Osteoblast (primary cell): ENCODE data around the gene TPPP. TPM values are rescaled to one million over a fixed set of nuclear protein-coding genes. Genes with fewer than 3 reads are reported as not detected.
A peak's percentile ranks its signal among the peaks of the same experiment; 100 is the strongest.

Experiments used
- DNase-seq: peaks from one replicate; pipeline ENCODE4 v3.0.0; 2011; ENCODE audit warnings: low spot score, mixed read lengths; ENCODE audit not compliant: insufficient read length; ENCODE audit errors: missing footprints
- H2AFZ ChIP-seq: 2 replicates; pipeline ENCODE4 v1.6.0; 2011; ENCODE audit warnings: mild to moderate bottlenecking, low read length
- H3K27ac ChIP-seq: 2 replicates; pipeline ENCODE4 v1.5.1; 2011; ENCODE audit warnings: mild to moderate bottlenecking, low read depth, low read length, moderate library complexity
- H3K27me3 ChIP-seq: 2 replicates; pipeline ENCODE4 v1.6.0; 2012; ENCODE audit warnings: mild to moderate bottlenecking, control low read depth, inconsistent platforms, low read length, moderate library complexity; ENCODE audit not compliant: insufficient read depth
- H3K36me3 ChIP-seq: 2 replicates; pipeline ENCODE4 v1.5.1; 2011; ENCODE audit warnings: mild to moderate bottlenecking, low read length, control low read depth, moderate library complexity; ENCODE audit not compliant: insufficient read depth
- H3K4me1 ChIP-seq: 2 replicates; pipeline ENCODE4 v1.5.1; 2011; ENCODE audit warnings: mild to moderate bottlenecking, low read length, control low read depth, moderate library complexity; ENCODE audit not compliant: insufficient read depth
- H3K4me2 ChIP-seq: 2 replicates; pipeline ENCODE4 v1.6.0; 2011; ENCODE audit warnings: mild to moderate bottlenecking, low read length; ENCODE audit not compliant: insufficient read depth
- H3K4me3 ChIP-seq: fragments of 200-600 bp; sonication (generic); 3 replicates; pipeline ENCODE4 v1.5.1; 2012; ENCODE audit warnings: mild to moderate bottlenecking, low read length, inconsistent platforms; ENCODE audit not compliant: insufficient read depth
- H3K79me2 ChIP-seq: 2 replicates; pipeline ENCODE4 v1.6.0; 2012; ENCODE audit warnings: mild to moderate bottlenecking, low read length, control low read depth, inconsistent platforms; ENCODE audit not compliant: insufficient read depth
- H3K9me3 ChIP-seq: 2 replicates; pipeline ENCODE4 v1.5.1; 2011; ENCODE audit warnings: low read depth, low read length, control low read depth
- H4K20me1 ChIP-seq: 2 replicates; pipeline ENCODE4 v1.6.0; 2012; ENCODE audit warnings: mild to moderate bottlenecking, low read length, control low read depth; ENCODE audit not compliant: insufficient read depth
- CTCF ChIP-seq: IDR thresholded peaks from 2 replicates; pipeline ENCODE4 v1.5.1; 2011; ENCODE audit warnings: mild to moderate bottlenecking, low read depth, low read length, moderate library complexity; ENCODE audit errors: extremely low read depth
- total RNA-seq: library from RNA; depleted of rRNA; stranded (reverse); fragments of >200 nt; gene quantifications from 2 replicates; pipeline ENCODE4 v1.2.3, GENCODE V29; 2012

The TPPP gene
- total RNA-seq, 1 donor = not detected

GRCh38 chr5:675111-675870 is 17.9 kb downstream of the TPPP start:
- Histone ChIP-seq H3K9me3 (no peaks in the 10 kb centered on the region), H4K20me1 (no peaks in the 10 kb centered on the region), H3K27me3 (peaks cover 37% of the 10 kb centered on the region), H3K27ac (no peak overlapping the region), H3K4me2 (no peak overlapping the region), H3K79me2 (no peaks in the 10 kb centered on the region), H3K4me1 (peaks cover 11% of the 10 kb centered on the region), H3K36me3 (no peaks in the 10 kb centered on the region), H3K4me3 (no peak overlapping the region), H2AFZ (no peak overlapping the region)
- TF ChIP-seq CTCF = no peak
- peak; percentile 46 for DNase-seq

GRCh38 chr5:674630-675011 is 18.5 kb downstream of the TPPP start:
- DNase-seq = peak; percentile 90
- Histone ChIP-seq H3K27me3 (peaks cover 37% of the 10 kb centered on the region), H4K20me1 (no peaks in the 10 kb centered on the region), H3K4me1 (peaks cover 11% of the 10 kb centered on the region), H3K79me2 (no peaks in the 10 kb centered on the region), H3K9me3 (no peaks in the 10 kb centered on the region), H3K4me2 (no peak overlapping the region), H2AFZ (no peak overlapping the region), H3K4me3 (no peak overlapping the region), H3K36me3 (no peaks in the 10 kb centered on the region), H3K27ac (no peak overlapping the region)
- TF ChIP-seq CTCF = no peak

- Histone ChIP-seq H3K4me1 (peaks cover 11% of the 10 kb centered on the region), H3K4me3 (no peak overlapping the region), H3K27me3 (peaks cover 37% of the 10 kb centered on the region), H3K36me3 (no peaks in the 10 kb centered on the region), H2AFZ (no peak overlapping the region), H3K9me3 (no peaks in the 10 kb centered on the region), H3K4me2 (no peak overlapping the region), H4K20me1 (no peaks in the 10 kb centered on the region), H3K79me2 (no peaks in the 10 kb centered on the region), H3K27ac (no peak overlapping the region)
- TF ChIP-seq CTCF = no peak
- peak; percentile 87 for DNase-seq
Observed at GRCh38 chr5:673831-674629, 19.1 kb downstream of the TPPP start.
